ENCODE measurements around the gene ADAM15. TPM values are rescaled to one million over a fixed set of nuclear protein-coding genes. Genes with fewer than 3 reads are reported as not detected.

The ADAM15 gene
- total RNA-seq, 2 donors from 2014 or later = 101 to 228 TPM

DNA sequence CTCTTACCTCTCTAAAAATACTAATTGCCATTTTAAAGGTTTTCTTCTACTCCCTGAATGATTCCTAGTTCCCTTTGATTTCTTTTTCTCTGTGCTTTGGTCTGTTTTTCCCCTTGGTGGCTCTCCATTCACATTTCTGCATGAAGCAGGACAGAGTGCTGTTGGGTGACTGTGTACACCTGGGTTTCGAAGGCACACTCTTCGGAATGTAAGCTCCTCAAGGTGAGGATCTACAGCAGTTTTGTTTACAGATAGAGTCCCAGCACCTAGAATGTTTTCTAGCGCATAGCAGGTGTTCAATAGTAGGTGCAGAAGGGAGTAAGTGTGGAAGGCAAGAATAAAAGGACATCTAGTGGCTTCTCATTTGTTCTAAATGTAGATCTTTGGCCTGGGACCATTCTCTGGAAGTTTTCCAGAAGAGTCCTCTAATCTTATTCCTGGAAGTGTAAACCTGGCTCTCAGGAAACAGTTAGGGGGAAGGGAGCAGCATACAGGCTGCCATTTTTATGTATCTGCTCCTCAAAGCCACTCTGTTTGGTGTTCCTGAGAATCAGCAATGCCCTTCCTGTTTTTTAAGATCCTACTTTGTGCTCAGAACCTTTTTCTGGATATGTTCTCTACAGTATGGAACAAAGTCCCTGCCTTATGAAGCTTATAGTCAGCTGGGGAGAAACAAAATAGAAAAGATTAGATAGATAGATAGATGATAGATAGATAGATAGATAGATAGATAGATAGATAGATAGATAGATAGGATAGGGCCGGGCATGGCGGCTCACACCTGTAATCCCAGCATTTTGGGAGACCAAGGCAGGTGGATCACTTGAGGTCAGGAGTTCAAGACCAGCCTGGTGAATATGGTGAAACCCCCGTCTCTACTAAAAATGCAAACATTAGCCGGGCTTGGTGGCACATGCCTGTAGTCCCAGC is 53.8 kb downstream of the ADAM15 start:
- Histone ChIP-seq H3K27me3 (no peaks in the 10 kb centered on the region), H3K4me1 (peaks cover 10% of the 10 kb centered on the region), H3K9ac (ENCODE audit: low read depth in 2 of 2, low read length in 2 of 2) (no peak overlapping the region), H3K27ac (peak overlapping the region; percentile 21), H3K4me3 (no peak overlapping the region), H3K9me3 (no peaks in the 10 kb centered on the region), H3K36me3 (no peaks in the 10 kb centered on the region)
- TF ChIP-seq, protein P1, sequence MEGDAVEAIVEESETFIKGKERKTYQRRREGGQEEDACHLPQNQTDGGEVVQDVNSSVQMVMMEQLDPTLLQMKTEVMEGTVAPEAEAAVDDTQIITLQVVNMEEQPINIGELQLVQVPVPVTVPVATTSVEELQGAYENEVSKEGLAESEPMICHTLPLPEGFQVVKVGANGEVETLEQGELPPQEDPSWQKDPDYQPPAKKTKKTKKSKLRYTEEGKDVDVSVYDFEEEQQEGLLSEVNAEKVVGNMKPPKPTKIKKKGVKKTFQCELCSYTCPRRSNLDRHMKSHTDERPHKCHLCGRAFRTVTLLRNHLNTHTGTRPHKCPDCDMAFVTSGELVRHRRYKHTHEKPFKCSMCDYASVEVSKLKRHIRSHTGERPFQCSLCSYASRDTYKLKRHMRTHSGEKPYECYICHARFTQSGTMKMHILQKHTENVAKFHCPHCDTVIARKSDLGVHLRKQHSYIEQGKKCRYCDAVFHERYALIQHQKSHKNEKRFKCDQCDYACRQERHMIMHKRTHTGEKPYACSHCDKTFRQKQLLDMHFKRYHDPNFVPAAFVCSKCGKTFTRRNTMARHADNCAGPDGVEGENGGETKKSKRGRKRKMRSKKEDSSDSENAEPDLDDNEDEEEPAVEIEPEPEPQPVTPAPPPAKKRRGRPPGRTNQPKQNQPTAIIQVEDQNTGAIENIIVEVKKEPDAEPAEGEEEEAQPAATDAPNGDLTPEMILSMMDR (IDR thresholded peaks at IDR 0.05) = no peak
- intact Hi-C loops (cut with DNase I) = no loop called here
- DNase-seq = no peak

DNA sequence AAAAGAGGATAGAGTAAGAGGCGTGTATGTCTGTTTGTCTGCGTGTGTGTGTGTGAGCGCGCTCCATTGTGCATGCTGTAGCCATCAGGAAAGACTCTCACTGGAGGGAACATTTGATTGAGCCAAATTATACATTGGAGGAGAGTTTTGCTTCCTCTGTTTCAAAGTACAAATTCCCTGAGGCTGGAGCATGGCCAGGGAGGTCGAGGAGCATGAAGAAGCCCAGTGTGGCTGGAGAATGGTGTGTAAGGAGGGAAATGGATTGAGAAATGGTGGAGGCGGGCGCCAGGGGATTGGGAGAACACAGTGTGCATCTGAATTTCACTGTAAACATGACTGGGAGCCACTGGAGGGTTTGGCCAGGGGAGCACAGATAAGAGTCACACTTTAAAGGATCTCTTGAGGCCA is 54.5 kb downstream of the ADAM15 start:
- H3K9ac ChIP-seq (ENCODE audit: low read depth in 2 of 2, low read length in 2 of 2) = no peak overlapping the region
- intact Hi-C loops (cut with DNase I) = no loop called here
- TF ChIP-seq, protein P1 (IDR thresholded peaks at IDR 0.05) = no peak
- peak; percentile 60 for DNase-seq
- H3K4me1 ChIP-seq = peaks cover 10% of the 10 kb centered on the region
- H3K27ac ChIP-seq = peak overlapping the region; percentile 21
- H3K4me3 ChIP-seq = no peak overlapping the region
- H3K27me3 ChIP-seq = no peaks in the 10 kb centered on the region
- H3K36me3 ChIP-seq = no peaks in the 10 kb centered on the region
- H3K9me3 ChIP-seq = no peaks in the 10 kb centered on the region

DNA sequence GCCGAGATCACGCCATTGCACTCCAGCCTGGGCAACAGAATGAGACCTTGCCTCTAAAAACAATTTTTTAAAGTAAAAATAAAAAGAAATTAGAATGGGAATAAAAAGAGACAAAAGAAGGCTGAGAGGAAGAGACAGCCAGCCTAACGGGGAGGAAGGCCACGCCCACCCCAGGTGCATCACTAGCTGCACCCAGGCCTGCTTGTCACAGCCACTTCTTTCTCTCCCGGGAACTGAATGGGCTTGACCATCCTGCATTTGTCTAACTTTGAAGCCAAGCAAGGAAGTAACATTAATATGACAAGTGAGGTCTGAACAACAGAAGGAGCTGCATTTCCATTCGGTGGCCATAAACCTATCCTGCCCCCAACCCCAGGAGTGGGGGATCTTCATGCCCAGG is 55.7 kb downstream of the ADAM15 start:
- H3K27me3 ChIP-seq = no peaks in the 10 kb centered on the region
- H3K4me3 ChIP-seq = no peak overlapping the region
- H3K36me3 ChIP-seq = no peaks in the 10 kb centered on the region
- TF ChIP-seq, protein P1 (IDR thresholded peaks at IDR 0.05) = no peak
- H3K9ac ChIP-seq (ENCODE audit: low read depth in 2 of 2, low read length in 2 of 2) = peak overlapping the region in 1 of 2 donors; percentile 24
- no peak overlapping the region for H3K27ac ChIP-seq
- intact Hi-C loops (cut with DNase I) = no loop called here
- H3K9me3 ChIP-seq = no peaks in the 10 kb centered on the region
- H3K4me1 ChIP-seq = peaks cover 9% of the 10 kb centered on the region
- no peak for DNase-seq

DNA sequence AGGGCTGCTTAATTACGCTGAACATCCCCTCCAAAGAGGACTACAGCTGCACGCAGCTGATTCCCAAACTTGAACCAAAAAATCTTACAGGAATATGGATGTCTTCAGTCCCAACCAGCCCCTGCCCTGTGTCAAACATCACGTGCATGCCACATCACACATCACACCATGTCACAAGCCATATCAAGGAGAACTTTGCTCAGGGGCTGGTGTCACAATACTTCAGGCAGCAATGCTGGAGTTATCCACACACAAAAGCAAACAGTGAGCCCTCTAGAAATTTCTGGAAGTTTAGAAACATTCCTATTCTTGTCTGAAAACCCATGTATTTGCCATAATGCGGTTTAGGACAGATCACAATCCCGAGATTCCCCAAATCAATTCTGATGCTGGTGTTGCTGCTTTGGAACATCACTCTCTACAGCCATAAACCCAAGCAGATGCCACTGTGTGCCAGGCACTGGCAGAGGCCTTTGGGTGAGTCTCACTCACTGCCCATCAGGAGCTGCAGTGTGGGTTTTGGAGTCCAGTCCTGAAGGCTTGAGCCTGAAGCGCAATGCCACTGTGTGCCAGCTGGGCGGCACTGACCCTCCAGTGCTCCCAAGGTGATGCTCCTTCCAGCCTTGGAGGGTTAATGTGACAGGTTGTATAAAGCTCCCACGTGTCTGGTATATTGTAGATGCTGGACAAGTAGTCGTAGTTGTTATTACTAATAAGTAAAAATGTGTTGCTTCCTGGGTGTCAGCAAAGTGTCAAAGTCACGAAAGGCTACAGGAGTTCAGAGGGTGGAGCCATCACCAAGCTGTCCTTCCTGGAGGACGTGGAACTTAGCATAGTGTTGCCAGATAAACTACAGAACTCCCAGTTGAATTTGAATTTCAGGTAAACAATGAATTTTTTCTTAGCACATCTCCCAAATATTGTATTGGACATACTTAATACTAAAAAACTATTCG is 56.5 kb downstream of the ADAM15 start:
- H3K27ac ChIP-seq = no peak overlapping the region
- no peaks in the 10 kb centered on the region for H3K27me3 ChIP-seq
- H3K9ac ChIP-seq (ENCODE audit: low read depth in 2 of 2, low read length in 2 of 2) = peak overlapping the region in 1 of 2 donors; percentile 24
- TF ChIP-seq, protein P1 (IDR thresholded peaks at IDR 0.05) = no peak
- intact Hi-C loops (cut with DNase I) = no loop called here
- H3K4me1 ChIP-seq = peaks cover 2% of the 10 kb centered on the region
- no peaks in the 10 kb centered on the region for H3K36me3 ChIP-seq
- H3K4me3 ChIP-seq = no peak overlapping the region
- no peaks in the 10 kb centered on the region for H3K9me3 ChIP-seq
- DNase-seq = no peak

DNA sequence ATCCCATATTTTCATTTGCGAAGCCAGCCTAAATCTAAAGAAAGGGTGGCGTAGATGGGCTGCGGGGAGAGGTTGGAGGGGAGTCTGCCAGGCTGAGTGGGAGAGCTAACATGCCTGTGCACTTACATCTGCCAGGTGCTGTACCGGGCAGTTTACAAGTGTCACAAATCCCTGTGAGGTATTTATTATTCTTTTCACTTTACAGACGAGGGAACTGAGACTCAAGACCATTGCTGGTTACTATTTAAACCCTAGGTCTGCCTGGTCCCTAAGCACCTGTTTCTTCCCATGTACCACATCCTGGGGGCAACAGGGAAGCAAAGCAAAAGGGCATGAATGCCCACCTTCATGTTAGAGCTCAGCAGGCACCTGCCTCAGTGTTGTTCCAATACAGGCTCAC is 57.2 kb downstream of the ADAM15 start:
- Histone ChIP-seq H3K9ac (ENCODE audit: low read depth in 2 of 2, low read length in 2 of 2) (no peak overlapping the region), H3K9me3 (no peaks in the 10 kb centered on the region), H3K4me1 (no peaks in the 10 kb centered on the region), H3K27ac (no peak overlapping the region), H3K36me3 (no peaks in the 10 kb centered on the region), H3K27me3 (no peaks in the 10 kb centered on the region), H3K4me3 (no peak overlapping the region)
- TF ChIP-seq, protein P1 (IDR thresholded peaks at IDR 0.05) = no peak
- DNase-seq = no peak
- intact Hi-C loops (cut with DNase I) = no loop called here
